GM12872 (cell line): ENCODE results near the gene GRM7.

ENCODE experiments used
- CTCF ChIP-seq: IDR thresholded peaks from 3 replicates; pipeline ENCODE4 v1.5.1; 2011; ENCODE audit warnings: low read depth, mild to moderate bottlenecking, low read length, moderate library complexity; ENCODE audit not compliant: insufficient read depth

The GRM7 gene

GRCh38 chr3:7075117-7075516, 214.2 kb downstream of the GRM7 start:
- no peak for TF ChIP-seq CTCF

- no peak; the same call in 2 of the 3 replicates for TF ChIP-seq CTCF
Observed at GRCh38 chr3:7075901-7076300, 215.0 kb downstream of the GRM7 start.

GRCh38 chr3:7082244-7082643, 221.3 kb downstream of the GRM7 start:
- TF ChIP-seq CTCF = no peak

- TF ChIP-seq CTCF = no peak
Observed at GRCh38 chr3:7086417-7086816, 225.5 kb downstream of the GRM7 start.

GRCh38 chr3:7095116-7095515, 234.2 kb downstream of the GRM7 start:
- TF ChIP-seq CTCF = no peak

- no peak for TF ChIP-seq CTCF
Observed at GRCh38 chr3:7100136-7100535, 239.2 kb downstream of the GRM7 start.

- no peak for TF ChIP-seq CTCF
Observed at GRCh38 chr3:7106635-7107034, 245.7 kb downstream of the GRM7 start.
